SU-DHL-6 (cell line): ENCODE data around the gene LRRC75B.

Experiments
- CTCF ChIP-seq: fragments of 200-600 bp; sonication (generic); IDR thresholded peaks from one replicate; pipeline ENCODE4 v1.5.1; 2017; ENCODE audit warnings: antibody characterized with exemption, mild to moderate bottlenecking, low read length, moderate library complexity; ENCODE audit not compliant: insufficient read depth, poor library complexity, severe bottlenecking
- EZH2phosphoT487 ChIP-seq: fragments of 200-600 bp; sonication (generic), shearing (Covaris generic); conservative IDR thresholded peaks from 2 replicates; pipeline ENCODE4 v1.6.1; 2018; ENCODE audit warnings: mild to moderate bottlenecking, antibody characterized with exemption, low read length, moderate library complexity, mixed read lengths

- TF ChIP-seq CTCF (no peak), EZH2phosphoT487 (no peak)
Measured at GRCh38 chr22:24584166-24584790, 8.6 kb downstream of the LRRC75B start.
